Osteocyte (in vitro differentiated cells): Measurements from ENCODE around the gene ALDH16A1. TPM values are rescaled to one million over a fixed set of nuclear protein-coding genes. Genes with fewer than 3 reads are reported as not detected.

Experiments used
- DNase-seq: peaks from one replicate; pipeline ENCODE4 v3.0.0; 2021; ENCODE audit warnings: mixed read lengths; ENCODE audit not compliant: unreplicated experiment; ENCODE audit errors: extremely low spot score
- H3K27ac Mint-ChIP-seq: one replicate; pipeline ENCODE4 v1.8.0; 2021; ENCODE audit warnings: mild to moderate bottlenecking, mixed read lengths; ENCODE audit not compliant: unreplicated experiment
- H3K27me3 Mint-ChIP-seq: one replicate; pipeline ENCODE4 v1.8.0; 2021; ENCODE audit warnings: mixed read lengths; ENCODE audit not compliant: unreplicated experiment
- H3K36me3 Mint-ChIP-seq: one replicate; pipeline ENCODE4 v1.8.0; 2021; ENCODE audit warnings: mixed read lengths; ENCODE audit not compliant: unreplicated experiment
- H3K4me1 Mint-ChIP-seq: one replicate; pipeline ENCODE4 v1.8.0; 2021; ENCODE audit warnings: mixed read lengths; ENCODE audit not compliant: unreplicated experiment
- H3K4me3 Mint-ChIP-seq: one replicate; pipeline ENCODE4 v1.8.0; 2021; ENCODE audit warnings: mild to moderate bottlenecking, moderate library complexity, mixed read lengths; ENCODE audit not compliant: unreplicated experiment
- H3K9me3 Mint-ChIP-seq: one replicate; pipeline ENCODE4 v1.8.0; 2021; ENCODE audit warnings: mixed read lengths; ENCODE audit not compliant: unreplicated experiment
- CTCF ChIP-seq: fragments of 200-600 bp; sonication (generic); IDR thresholded peaks from 2 replicates; pipeline ENCODE4 v1.5.0; 2021; ENCODE audit warnings: antibody characterized with exemption, mild to moderate bottlenecking, moderate library complexity
- total RNA-seq: library from RNA; stranded (reverse); gene quantifications from 2 replicates; pipeline ENCODE4 v1.2.1, GENCODE V29; 2021

Gene ALDH16A1
- total RNA-seq, 1 donor from 2014 or later, result 31.8 TPM

DNA sequence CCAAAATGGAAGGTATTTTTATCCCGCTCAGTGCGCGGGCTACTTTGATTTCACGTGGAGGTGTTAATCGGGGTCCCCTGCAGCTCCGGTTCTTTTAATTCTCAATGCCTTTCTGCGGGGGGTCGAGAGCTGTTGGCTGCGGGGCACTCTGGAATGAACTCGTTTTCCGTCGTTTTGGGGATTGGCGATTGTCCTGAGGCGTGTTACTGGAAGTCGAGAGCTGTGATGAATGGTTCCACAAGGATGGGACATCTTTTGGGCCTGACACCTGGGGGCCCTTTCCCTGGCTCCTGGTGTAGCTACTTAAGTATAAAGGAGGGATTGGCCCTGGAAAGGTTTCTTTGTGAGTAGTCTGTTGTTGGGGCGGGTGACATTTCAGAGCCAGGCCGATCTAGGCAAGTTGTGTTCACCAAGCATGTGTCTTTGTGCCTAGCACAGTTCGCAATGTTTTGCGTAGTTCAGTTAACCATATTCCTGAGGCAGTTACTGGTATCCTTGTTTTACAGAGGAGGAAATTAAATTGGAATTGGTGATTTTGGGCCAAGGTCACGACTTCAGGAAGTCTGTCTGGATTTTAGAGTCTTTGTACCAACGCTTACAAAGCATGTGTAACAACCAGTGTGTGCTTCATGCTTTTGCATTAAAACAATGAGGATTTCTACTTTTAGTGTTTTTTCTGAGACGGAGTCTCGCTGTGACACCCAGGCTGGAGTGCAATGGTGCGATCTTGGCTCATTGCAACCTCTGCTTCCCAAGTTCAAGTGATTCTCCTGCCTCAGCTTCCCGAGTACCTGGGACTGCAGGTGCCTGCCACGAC is 35.2 kb downstream of the ALDH16A1 start:
- DNase-seq, result no peak
- H3K4me1 Mint-ChIP-seq, result peaks cover 21% of the 10 kb centered on the region
- peak overlapping the region; percentile 88 for H3K27ac Mint-ChIP-seq
- H3K36me3 Mint-ChIP-seq, result peaks cover 43% of the 10 kb centered on the region
- H3K27me3 Mint-ChIP-seq, result no peaks in the 10 kb centered on the region
- peak overlapping the region; percentile 91 for H3K4me3 Mint-ChIP-seq
- TF ChIP-seq CTCF, result no peak
- no peaks in the 10 kb centered on the region for H3K9me3 Mint-ChIP-seq

- peak overlapping the region; percentile 91 for H3K4me3 Mint-ChIP-seq
- H3K4me1 Mint-ChIP-seq, result peaks cover 21% of the 10 kb centered on the region
- H3K36me3 Mint-ChIP-seq, result peaks cover 43% of the 10 kb centered on the region
- H3K27ac Mint-ChIP-seq, result peak overlapping the region; percentile 88
- no peak for TF ChIP-seq CTCF
- H3K9me3 Mint-ChIP-seq, result no peaks in the 10 kb centered on the region
- no peaks in the 10 kb centered on the region for H3K27me3 Mint-ChIP-seq
- no peak for DNase-seq
These were observed 36.0 kb downstream of the ALDH16A1 start for GRCh38 chr19:49488863-49489537.

- Mint-ChIP-seq H3K4me3 (peak overlapping the region; percentile 91), H3K27ac (peak overlapping the region; percentile 88), H3K27me3 (no peaks in the 10 kb centered on the region), H3K9me3 (no peaks in the 10 kb centered on the region), H3K36me3 (peaks cover 43% of the 10 kb centered on the region), H3K4me1 (peaks cover 21% of the 10 kb centered on the region)
- TF ChIP-seq CTCF, result no peak
- no peak for DNase-seq
These were observed 36.7 kb downstream of the ALDH16A1 start for GRCh38 chr19:49489601-49490167.

- DNase-seq, result no peak
- Mint-ChIP-seq H3K4me3 (peak overlapping the region; percentile 38), H3K36me3 (peaks cover 43% of the 10 kb centered on the region), H3K4me1 (peaks cover 21% of the 10 kb centered on the region), H3K27me3 (no peaks in the 10 kb centered on the region), H3K9me3 (no peaks in the 10 kb centered on the region), H3K27ac (peak overlapping the region; percentile 34)
- TF ChIP-seq CTCF, result no peak
These were observed 37.4 kb downstream of the ALDH16A1 start for GRCh38 chr19:49490287-49491029.
